Neural cell (in vitro differentiated cells): ENCODE measurements around the gene IFITM10. TPM values are rescaled to one million over a fixed set of nuclear protein-coding genes. Genes with fewer than 3 reads are reported as not detected.

Experiments
- H2AFZ ChIP-seq: fragments of 200-600, 300-800 bp; sonication (generic), shearing (Covaris generic); 2 replicates; pipeline ENCODE4 v1.6.0; 2014; ENCODE audit warnings: low read depth, mild to moderate bottlenecking, antibody characterized with exemption, low read length, moderate library complexity
- H3F3A ChIP-seq: fragments of 200-600 bp; shearing (Covaris generic); 2 replicates; pipeline ENCODE4 v1.6.1; 2016; ENCODE audit warnings: mild to moderate bottlenecking, moderate library complexity, mixed read lengths, antibody characterized with exemption, low read length; ENCODE audit not compliant: insufficient read depth, poor library complexity, severe bottlenecking
- H3K27ac ChIP-seq: fragments of 200-600, 300-800 bp; sonication (generic), shearing (Covaris generic); 2 replicates; pipeline ENCODE4 v1.5.1; 2014; ENCODE audit warnings: mild to moderate bottlenecking, low read length, moderate library complexity
- H3K27me3 ChIP-seq: fragments of 300-800, 200-600 bp; sonication (generic), shearing (Covaris generic); 2 replicates; pipeline ENCODE4 v1.6.0; 2014; ENCODE audit warnings: mild to moderate bottlenecking, low read depth, low read length, moderate library complexity; ENCODE audit not compliant: insufficient read depth
- H3K36me3 ChIP-seq: fragments of 300-800, 200-600 bp; sonication (generic), shearing (Covaris generic); 2 replicates; pipeline ENCODE4 v1.5.1; 2014; ENCODE audit warnings: mild to moderate bottlenecking, antibody characterized with exemption, low read length, moderate library complexity; ENCODE audit not compliant: insufficient read depth
- H3K4me2 ChIP-seq: fragments of 300-800, 200-600 bp; sonication (generic), shearing (Covaris generic); 2 replicates; pipeline ENCODE4 v1.6.0; 2014; ENCODE audit warnings: mild to moderate bottlenecking, low read length
- H3K4me3 ChIP-seq: fragments of 300-800, 200-600 bp; sonication (generic), shearing (Covaris generic); 2 replicates; pipeline ENCODE4 v1.5.1; 2014; ENCODE audit warnings: mild to moderate bottlenecking, low read length, moderate library complexity
- H3K79me2 ChIP-seq: fragments of 200-600 bp; shearing (Covaris generic); replicated peaks from 2 replicates; pipeline ENCODE4 v1.6.0; 2014; ENCODE audit warnings: mild to moderate bottlenecking, low read length, moderate library complexity; ENCODE audit not compliant: insufficient read depth
- H3K9ac ChIP-seq: fragments of 300-800, 200-600 bp; sonication (generic), shearing (Covaris generic); 2 replicates; pipeline ENCODE4 v1.6.1; 2016; ENCODE audit warnings: mild to moderate bottlenecking, low read length, mixed read lengths
- H3K9me2 ChIP-seq: fragments of 200-600 bp; shearing (Covaris generic); 2 replicates; pipeline ENCODE4 v1.6.1; 2016; ENCODE audit warnings: mild to moderate bottlenecking, low read length, mixed read lengths; ENCODE audit not compliant: insufficient read depth
- H3K9me3 ChIP-seq: fragments of 200-600, 300-800 bp; sonication (generic), shearing (Covaris generic); 2 replicates; pipeline ENCODE4 v1.6.1; 2016; ENCODE audit warnings: mild to moderate bottlenecking, mixed run types, low read length, moderate library complexity, mixed read lengths
- H4K20me1 ChIP-seq: fragments of 200-600 bp; shearing (Covaris generic); 2 replicates; pipeline ENCODE4 v1.6.1; 2016; ENCODE audit warnings: mild to moderate bottlenecking, mixed run types; ENCODE audit not compliant: insufficient read depth
- CTCF ChIP-seq: fragments of 450-650 bp; IDR thresholded peaks from 2 replicates; pipeline ENCODE4 v1.5.1; 2014; ENCODE audit warnings: antibody characterized with exemption, mild to moderate bottlenecking, moderate library complexity; ENCODE audit not compliant: poor library complexity, severe bottlenecking
- EP300 ChIP-seq: fragments of 450-650 bp; conservative IDR thresholded peaks from 2 replicates; pipeline ENCODE4 v1.6.1; 2014; ENCODE audit warnings: antibody characterized with exemption, mild to moderate bottlenecking, moderate library complexity; ENCODE audit not compliant: poor library complexity, severe bottlenecking
- EZH2 ChIP-seq: fragments of 200-600, 300-800 bp; shearing (Covaris generic), sonication (generic); IDR thresholded peaks from 2 replicates; pipeline ENCODE4 v1.6.1; 2014; ENCODE audit warnings: antibody characterized with exemption, low read length, borderline replicate concordance, mild to moderate bottlenecking; ENCODE audit not compliant: insufficient read depth, poor library complexity, severe bottlenecking
- MXI1 ChIP-seq: fragments of 450-650 bp; conservative IDR thresholded peaks from 2 replicates; pipeline ENCODE4 v1.6.1; 2014; ENCODE audit warnings: antibody characterized with exemption, mild to moderate bottlenecking; ENCODE audit not compliant: poor library complexity, severe bottlenecking
- POLR2AphosphoS5 ChIP-seq: IDR thresholded peaks from 2 replicates; pipeline ENCODE4 v1.6.1; 2012
- RAD21 ChIP-seq: fragments of 450-650 bp; conservative IDR thresholded peaks from 2 replicates; pipeline ENCODE4 v1.6.1; 2014; ENCODE audit warnings: antibody characterized with exemption, mild to moderate bottlenecking, moderate library complexity
- REST ChIP-seq: IDR thresholded peaks from 2 replicates; pipeline ENCODE4 v1.6.1; 2012; ENCODE audit warnings: borderline replicate concordance
- SMC3 ChIP-seq: fragments of 450-650 bp; conservative IDR thresholded peaks from 2 replicates; pipeline ENCODE4 v1.6.1; 2014; ENCODE audit warnings: antibody characterized with exemption, mild to moderate bottlenecking, moderate library complexity; ENCODE audit not compliant: poor library complexity
- TAF1 ChIP-seq: IDR thresholded peaks from 2 replicates; pipeline ENCODE4 v1.6.1; 2012; ENCODE audit warnings: low read depth
- polyA plus RNA-seq: library from polyadenylated mRNA; depleted of rRNA; stranded (reverse); fragments of >200 nt; gene quantifications from 2 replicates; pipeline ENCODE4 v1.2.3, GENCODE V29; 2014

IFITM10 gene
- polyA plus RNA-seq, 1 donor from 2014 or later: 1.1 TPM

GRCh38 chr11:1733716-1734640 is 16.4 kb downstream of the IFITM10 start:
- Histone ChIP-seq H3K27ac (no peak overlapping the region), H3K27me3 (no peaks in the 10 kb centered on the region), H3K36me3 (no peaks in the 10 kb centered on the region), H2AFZ (no peak overlapping the region), H3K79me2 (no peaks in the 10 kb centered on the region), H3K9me2 (no peaks in the 10 kb centered on the region), H3K4me3 (no peak overlapping the region), H4K20me1 (no peaks in the 10 kb centered on the region), H3K4me2 (no peak overlapping the region), H3K9ac (no peak overlapping the region), H3K9me3 (no peaks in the 10 kb centered on the region), H3F3A (no peaks in the 10 kb centered on the region)
- TF ChIP-seq TAF1: no peak
- no peak for TF ChIP-seq EP300
- no peak for TF ChIP-seq MXI1
- TF ChIP-seq REST: no peak
- TF ChIP-seq EZH2: no peak
- TF ChIP-seq SMC3: no peak
- TF ChIP-seq RAD21: no peak
- TF ChIP-seq CTCF: no peak
- TF ChIP-seq POLR2AphosphoS5: no peak

GRCh38 chr11:1733009-1733715 is 17.2 kb downstream of the IFITM10 start:
- Histone ChIP-seq H3K9ac (no peak overlapping the region), H4K20me1 (no peaks in the 10 kb centered on the region), H3K79me2 (no peaks in the 10 kb centered on the region), H3K27ac (no peak overlapping the region), H3K4me2 (no peak overlapping the region), H3K9me3 (no peaks in the 10 kb centered on the region), H2AFZ (no peak overlapping the region), H3K36me3 (no peaks in the 10 kb centered on the region), H3K27me3 (no peaks in the 10 kb centered on the region), H3F3A (no peaks in the 10 kb centered on the region), H3K9me2 (no peaks in the 10 kb centered on the region), H3K4me3 (no peak overlapping the region)
- TF ChIP-seq TAF1 (no peak), SMC3 (no peak), POLR2AphosphoS5 (no peak), EZH2 (no peak), RAD21 (no peak), EP300 (no peak), REST (no peak), MXI1 (no peak), CTCF (no peak)
